ENCODE results near the gene PRRC2C. TPM values are rescaled to one million over a fixed set of nuclear protein-coding genes. Genes with fewer than 3 reads are reported as not detected.

Gene PRRC2C
- total and polyA plus RNA-seq, 2 experiments from 2014 or later, result 47.0 to 88.9 TPM

DNA sequence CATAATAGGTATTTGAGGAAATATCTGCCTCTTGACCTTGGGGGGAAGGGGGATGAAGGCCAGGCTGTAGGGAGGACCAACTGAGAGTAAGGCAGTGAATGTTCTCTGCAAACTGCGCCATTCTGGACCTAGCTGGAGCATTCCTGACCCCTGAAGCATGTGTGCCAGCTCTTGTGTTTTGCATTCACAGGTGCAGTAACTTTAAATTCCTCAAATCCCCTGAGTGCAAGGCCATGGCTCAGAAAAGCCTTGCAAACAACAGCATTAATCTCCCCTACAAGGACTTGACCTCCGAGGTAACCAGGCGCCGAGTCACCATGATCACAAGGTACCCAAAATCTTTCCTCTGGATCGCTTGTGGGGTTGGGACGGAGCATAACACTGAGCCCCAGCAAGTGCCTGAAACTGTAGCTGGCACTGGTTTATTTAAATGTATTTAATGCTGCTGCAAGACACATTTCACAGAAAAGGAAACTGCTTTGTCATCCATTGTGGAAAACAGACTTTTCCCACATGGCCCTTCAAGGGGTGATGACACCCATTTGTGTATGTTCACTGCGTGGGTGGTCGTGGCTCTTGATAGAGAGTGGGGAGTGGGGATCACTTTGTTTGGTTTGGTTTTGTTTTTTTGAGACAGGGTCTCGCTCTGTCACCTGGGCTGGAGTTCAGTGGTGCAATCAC, 138.5 kb downstream of the PRRC2C start:
- H3K4me1 ChIP-seq (ENCODE audit: insufficient read depth), result no peaks in the 10 kb centered on the region

DNA sequence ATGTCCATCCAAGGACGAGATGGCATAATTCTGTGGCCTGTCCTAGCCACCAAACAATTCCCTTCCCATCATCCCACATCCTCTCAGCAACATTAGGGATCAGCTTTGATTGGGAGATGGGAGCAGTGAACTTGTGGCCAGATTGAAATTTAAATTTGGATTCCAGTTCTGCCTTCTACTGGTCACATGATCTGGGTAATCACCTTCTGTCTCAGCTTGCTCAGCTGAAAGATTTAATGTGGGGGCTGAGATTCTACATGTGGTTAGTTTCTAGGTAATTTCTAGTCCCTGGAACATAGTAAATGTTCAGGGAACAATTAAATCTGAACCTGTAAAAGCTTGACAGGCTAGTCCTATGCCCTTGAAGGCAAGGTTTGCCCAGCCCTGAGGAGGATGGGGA, 139.9 kb downstream of the PRRC2C start:
- no peak overlapping the region for H3K4me2 ChIP-seq (ENCODE audit: unreplicated experiment)
- H3F3A ChIP-seq (ENCODE audit: insufficient read depth), result no peaks in the 10 kb centered on the region
- no peaks in the 10 kb centered on the region for H4K20me1 ChIP-seq (ENCODE audit: insufficient read depth)
- H2AFZ ChIP-seq, result no peak overlapping the region
- no peak overlapping the region for H3K9ac ChIP-seq
- no peak overlapping the region for H3K27ac ChIP-seq
- H3K9me3 ChIP-seq (ENCODE audit: low read depth), result no peaks in the 10 kb centered on the region
- H3K4me3 ChIP-seq, result no peak overlapping the region
- 0 out of 2 replicates have a peak, but pooled peaks cover 5% of the 10 kb centered on the region for H3K27me3 ChIP-seq (replicated peaks; ENCODE audit: insufficient read depth)
- no peaks in the 10 kb centered on the region for H3K79me2 ChIP-seq (ENCODE audit: insufficient read depth)
- no peaks in the 10 kb centered on the region for H3K36me3 ChIP-seq (ENCODE audit: low read depth)
- H3K9me2 ChIP-seq (ENCODE audit: insufficient read depth), result no peaks in the 10 kb centered on the region
- no peak for DNase-seq
- in situ Hi-C loops (cut with MboI), result no loop called here
- TF ChIP-seq EZH2phosphoT487 (IDR thresholded peaks at IDR 0.05; ENCODE audit: insufficient read depth, low read depth), result no peak
- WGBS, 2 experiments (ENCODE audit: low coverage in 1 of 2, low lambda C conversion rate in 2 of 2, missing lambda C conversion rate in 2 of 2), result 88 to 90% methylated on average over 1 of the region's 1 CpG
- no peaks in the 10 kb centered on the region for H3K4me1 ChIP-seq (ENCODE audit: insufficient read depth)

More for the DNA sequence above, 138.5 kb downstream of the PRRC2C start:
- H3K36me3 ChIP-seq (ENCODE audit: low read depth), result no peaks in the 10 kb centered on the region
- no peak overlapping the region for H3K27ac ChIP-seq
- no peaks in the 10 kb centered on the region for H4K20me1 ChIP-seq (ENCODE audit: insufficient read depth)
- WGBS, 2 experiments (ENCODE audit: low coverage in 1 of 2, low lambda C conversion rate in 2 of 2, missing lambda C conversion rate in 2 of 2), result 58 to 68% methylated on average over 9 of the region's 9 CpGs
- in situ Hi-C loops (cut with MboI), result no loop called here
- H3K9me3 ChIP-seq (ENCODE audit: low read depth), result no peaks in the 10 kb centered on the region
- no peaks in the 10 kb centered on the region for H3K27me3 ChIP-seq (replicated peaks; ENCODE audit: insufficient read depth)
- no peak overlapping the region for H3K9ac ChIP-seq
- no peak overlapping the region for H3K4me3 ChIP-seq
- H3K4me2 ChIP-seq (ENCODE audit: unreplicated experiment), result no peak overlapping the region
- H3K79me2 ChIP-seq (ENCODE audit: insufficient read depth), result no peaks in the 10 kb centered on the region
- DNase-seq, result no peak
- TF ChIP-seq EZH2 (IDR thresholded peaks at IDR 0.05; ENCODE audit: insufficient read depth, poor library complexity, severe bottlenecking) (no peak), EZH2phosphoT487 (IDR thresholded peaks at IDR 0.05; ENCODE audit: insufficient read depth, low read depth) (no peak)
- no peaks in the 10 kb centered on the region for H3K9me2 ChIP-seq (ENCODE audit: insufficient read depth)
- H3F3A ChIP-seq (ENCODE audit: insufficient read depth), result no peaks in the 10 kb centered on the region
- H2AFZ ChIP-seq, result no peak overlapping the region

DNA sequence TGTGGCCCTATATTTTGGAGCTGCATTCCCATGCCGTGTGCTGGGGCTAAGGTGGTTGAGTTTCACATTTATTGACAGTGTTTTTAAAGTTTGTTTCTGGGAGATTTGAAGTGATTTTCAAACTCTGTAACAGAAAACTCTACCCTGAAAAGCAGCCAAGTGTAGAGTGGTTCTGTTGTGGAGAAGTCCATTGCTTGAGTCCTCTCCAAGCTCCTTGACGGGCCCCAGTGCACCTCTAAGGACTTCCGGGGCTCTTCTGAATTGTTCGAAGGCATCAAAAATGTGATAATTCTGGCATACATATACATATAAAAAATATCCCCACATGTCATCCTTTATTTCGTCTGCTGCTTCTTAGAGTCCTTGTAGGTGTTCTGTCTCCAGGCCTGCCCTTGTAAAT, 141.7 kb downstream of the PRRC2C start:
- H3K9me2 ChIP-seq (ENCODE audit: insufficient read depth), result no peaks in the 10 kb centered on the region
- H3K27me3 ChIP-seq (replicated peaks; ENCODE audit: insufficient read depth), result peaks cover 5% of the 10 kb centered on the region; the same call in 1 of the 2 replicates
- no peak overlapping the region for H3K27ac ChIP-seq
- H3K4me2 ChIP-seq (ENCODE audit: unreplicated experiment), result no peak overlapping the region
- no peaks in the 10 kb centered on the region for H3F3A ChIP-seq (ENCODE audit: insufficient read depth)
- TF ChIP-seq EZH2 (IDR thresholded peaks at IDR 0.05; ENCODE audit: insufficient read depth, poor library complexity, severe bottlenecking) (no peak), EZH2phosphoT487 (IDR thresholded peaks at IDR 0.05; ENCODE audit: insufficient read depth, low read depth) (no peak)
- in situ Hi-C loops (cut with MboI), result no loop called here
- H3K36me3 ChIP-seq (ENCODE audit: low read depth), result no peaks in the 10 kb centered on the region
- no peak overlapping the region for H2AFZ ChIP-seq
- no peaks in the 10 kb centered on the region for H3K9me3 ChIP-seq (ENCODE audit: low read depth)
- 67 to 72% methylated on average over 5 of the region's 5 CpGs for WGBS, 2 experiments (ENCODE audit: low coverage in 1 of 2, low lambda C conversion rate in 2 of 2, missing lambda C conversion rate in 2 of 2)
- no peaks in the 10 kb centered on the region for H3K79me2 ChIP-seq (ENCODE audit: insufficient read depth)
- no peaks in the 10 kb centered on the region for H4K20me1 ChIP-seq (ENCODE audit: insufficient read depth)
- H3K9ac ChIP-seq, result no peak overlapping the region
- H3K4me1 ChIP-seq (ENCODE audit: insufficient read depth), result no peaks in the 10 kb centered on the region
- H3K4me3 ChIP-seq, result no peak overlapping the region
- DNase-seq, result no peak

DNA sequence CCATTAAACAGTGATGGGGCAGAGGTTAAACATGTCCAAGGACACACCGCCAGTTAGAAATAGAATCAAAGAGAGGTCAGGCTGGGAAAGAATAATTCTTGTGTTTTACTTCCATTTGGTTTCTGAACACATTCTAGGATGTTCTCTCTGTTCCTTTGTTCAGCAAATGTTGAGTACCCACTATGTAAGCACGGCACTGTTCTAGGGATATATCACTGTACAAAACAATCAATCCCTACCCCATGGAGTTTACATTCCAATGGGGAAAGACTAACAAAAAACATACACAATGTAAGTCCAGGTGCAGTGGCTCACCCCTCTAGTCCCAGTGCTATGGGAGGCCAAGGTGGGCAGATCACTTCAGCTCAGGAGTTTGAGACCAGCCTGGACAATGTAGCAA, 142.9 kb downstream of the PRRC2C start:
- H2AFZ ChIP-seq, result no peak overlapping the region
- in situ Hi-C loops (cut with MboI), result no loop called here
- H4K20me1 ChIP-seq (ENCODE audit: insufficient read depth), result no peaks in the 10 kb centered on the region
- DNase-seq, result no peak
- H3K9me3 ChIP-seq (ENCODE audit: low read depth), result no peaks in the 10 kb centered on the region
- H3K9ac ChIP-seq, result no peak overlapping the region
- H3K36me3 ChIP-seq (ENCODE audit: low read depth), result no peaks in the 10 kb centered on the region
- H3K9me2 ChIP-seq (ENCODE audit: insufficient read depth), result no peaks in the 10 kb centered on the region
- H3K79me2 ChIP-seq (ENCODE audit: insufficient read depth), result no peaks in the 10 kb centered on the region
- TF ChIP-seq EZH2phosphoT487 (IDR thresholded peaks at IDR 0.05; ENCODE audit: insufficient read depth, low read depth) (no peak), EZH2 (IDR thresholded peaks at IDR 0.05; ENCODE audit: insufficient read depth, poor library complexity, severe bottlenecking) (no peak)
- 85 to 86% methylated on average over 2 of the region's 2 CpGs for WGBS, 2 experiments (ENCODE audit: low coverage in 1 of 2, low lambda C conversion rate in 2 of 2, missing lambda C conversion rate in 2 of 2)
- no peak overlapping the region for H3K4me2 ChIP-seq (ENCODE audit: unreplicated experiment)
- no peaks in the 10 kb centered on the region for H3F3A ChIP-seq (ENCODE audit: insufficient read depth)
- H3K27ac ChIP-seq, result no peak overlapping the region
- H3K4me1 ChIP-seq (ENCODE audit: insufficient read depth), result no peaks in the 10 kb centered on the region
- no peak overlapping the region for H3K4me3 ChIP-seq
- H3K27me3 ChIP-seq (replicated peaks; ENCODE audit: insufficient read depth), result peaks cover 5% of the 10 kb centered on the region; the same call in 1 of the 2 replicates

All from GM23248 (cell line).